NK-92 (cell line): Measurements from ENCODE around the gene GRID1.

Experiments used
- DNase-seq: peaks from one replicate; lab custom pipeline; 2025; ENCODE audit not compliant: unreplicated experiment; lab: John Stamatoyannopoulos, UW

The GRID1 gene

GRCh38 chr10:85673270-85673669 lies 693.3 kb downstream of the GRID1 start:
- DNase-seq = no peak

DNA sequence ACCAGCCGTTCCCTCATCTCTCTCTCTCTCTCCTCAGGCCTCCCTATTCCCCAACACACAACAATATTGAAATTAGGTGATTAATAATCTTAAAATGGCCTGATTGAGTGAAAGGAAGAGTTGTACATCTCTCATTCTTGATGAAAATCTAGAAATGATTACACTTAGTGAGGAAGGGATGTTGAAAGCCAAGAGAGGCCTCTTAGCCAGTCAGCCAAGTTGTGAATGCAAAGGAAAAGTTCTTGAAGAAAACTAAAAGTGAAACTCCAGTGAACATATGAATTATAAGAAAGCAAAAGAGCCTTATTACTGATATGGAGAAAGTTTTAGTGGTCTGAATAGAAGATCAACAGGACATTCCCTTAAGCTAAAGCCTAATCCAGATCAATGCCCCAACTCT lies 695.1 kb downstream of the GRID1 start:
- no peak for DNase-seq

GRCh38 chr10:85668522-85668921 lies 698.1 kb downstream of the GRID1 start:
- no peak for DNase-seq

- no peak for DNase-seq
Measured at GRCh38 chr10:85667638-85668233, 698.9 kb downstream of the GRID1 start.

GRCh38 chr10:85666987-85667386 lies 699.6 kb downstream of the GRID1 start:
- DNase-seq = no peak

GRCh38 chr10:85666102-85666501 lies 700.5 kb downstream of the GRID1 start:
- no peak for DNase-seq

DNA sequence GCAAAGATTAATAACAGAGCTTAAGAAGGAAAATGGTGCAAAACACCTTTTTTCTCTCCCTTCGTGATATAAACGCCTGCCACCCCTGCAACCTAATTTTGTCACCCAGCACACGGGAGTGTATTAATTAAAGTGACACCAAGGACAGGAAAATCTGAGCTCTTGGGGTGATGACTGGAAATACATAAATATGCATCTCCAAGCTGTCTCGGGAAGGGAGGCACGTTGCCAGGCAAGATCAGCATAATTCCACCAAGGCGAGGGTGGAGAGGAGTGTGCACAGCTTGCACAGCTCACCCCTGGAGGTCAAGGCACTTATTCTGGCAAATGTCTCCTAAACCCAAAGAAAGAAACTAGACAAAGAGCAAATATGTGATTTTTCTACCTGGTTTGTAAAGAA lies 700.9 kb downstream of the GRID1 start:
- no peak for DNase-seq

- DNase-seq = no peak
Measured at GRCh38 chr10:85665078-85665477, 701.5 kb downstream of the GRID1 start.

- DNase-seq = no peak
Measured at GRCh38 chr10:85661123-85661522, 705.5 kb downstream of the GRID1 start.

DNA sequence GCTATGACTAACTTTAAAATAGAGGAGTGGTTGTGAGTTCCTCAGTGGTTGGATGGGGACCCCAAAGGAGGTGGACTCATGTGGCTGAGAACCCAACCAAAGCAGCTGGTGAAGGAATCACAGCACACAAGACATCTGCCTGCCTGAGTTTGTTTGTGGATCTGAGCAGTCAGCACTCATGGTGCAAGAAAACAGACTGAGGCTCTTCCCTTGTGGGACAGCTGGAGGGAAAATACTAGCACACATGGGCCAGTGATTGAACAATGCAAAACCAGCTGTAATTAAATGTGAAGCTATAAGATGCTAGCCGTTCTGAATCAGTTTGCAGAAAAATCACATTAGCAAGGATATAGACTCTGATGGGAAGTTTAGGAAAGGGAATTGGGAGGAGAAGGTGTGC lies 707.3 kb downstream of the GRID1 start:
- no peak for DNase-seq

DNA sequence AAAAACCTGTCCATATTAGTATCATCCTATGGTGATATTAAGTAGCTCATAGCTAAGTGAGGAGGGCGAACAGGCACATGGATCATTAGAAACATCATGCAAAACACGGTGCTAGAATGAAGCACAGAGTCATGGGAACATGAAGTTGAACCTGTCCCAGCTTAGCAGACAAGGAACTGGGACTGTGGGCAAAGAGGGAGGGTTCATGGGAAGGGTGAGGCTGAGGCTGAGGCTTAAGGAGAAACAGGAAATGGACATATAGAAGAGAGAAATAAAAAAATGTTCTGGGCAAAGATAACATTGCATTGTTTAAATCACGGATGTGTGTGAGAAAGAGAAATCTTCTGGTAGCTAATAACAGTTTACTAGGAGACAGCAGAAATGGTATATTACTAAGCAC lies 708.1 kb downstream of the GRID1 start:
- no peak for DNase-seq

GRCh38 chr10:85657476-85658113 lies 709.0 kb downstream of the GRID1 start:
- DNase-seq = no peak

- no peak for DNase-seq
Measured at GRCh38 chr10:85655411-85655810, 711.2 kb downstream of the GRID1 start.

- no peak for DNase-seq
Measured at GRCh38 chr10:85651497-85651882, 715.1 kb downstream of the GRID1 start.

- DNase-seq = no peak
Measured at GRCh38 chr10:85650791-85651496, 715.7 kb downstream of the GRID1 start.

GRCh38 chr10:85649461-85649860 lies 717.1 kb downstream of the GRID1 start:
- no peak for DNase-seq

DNA sequence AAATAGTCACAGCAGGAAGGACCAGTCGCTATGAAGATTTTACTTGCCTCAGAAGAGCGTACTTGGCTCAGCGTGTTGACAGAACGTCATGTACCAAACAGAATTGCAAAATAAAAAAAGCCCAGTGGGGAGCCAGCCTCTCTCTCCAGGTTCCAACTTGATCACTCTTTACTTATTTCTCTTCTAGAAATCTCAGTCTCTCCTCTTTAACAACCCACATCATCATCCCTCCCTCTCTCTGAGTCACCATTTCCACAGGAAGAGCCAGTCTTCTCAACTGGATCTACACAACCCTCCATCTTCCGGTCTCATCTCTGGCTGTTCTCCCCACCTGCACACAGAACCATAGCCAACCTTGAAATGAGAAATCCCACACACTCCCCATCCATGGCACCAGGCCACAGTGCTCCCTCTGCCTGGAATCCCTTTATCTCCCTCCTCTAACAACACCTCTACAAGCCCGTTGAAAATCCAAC lies 718.3 kb downstream of the GRID1 start:
- no peak for DNase-seq

DNA sequence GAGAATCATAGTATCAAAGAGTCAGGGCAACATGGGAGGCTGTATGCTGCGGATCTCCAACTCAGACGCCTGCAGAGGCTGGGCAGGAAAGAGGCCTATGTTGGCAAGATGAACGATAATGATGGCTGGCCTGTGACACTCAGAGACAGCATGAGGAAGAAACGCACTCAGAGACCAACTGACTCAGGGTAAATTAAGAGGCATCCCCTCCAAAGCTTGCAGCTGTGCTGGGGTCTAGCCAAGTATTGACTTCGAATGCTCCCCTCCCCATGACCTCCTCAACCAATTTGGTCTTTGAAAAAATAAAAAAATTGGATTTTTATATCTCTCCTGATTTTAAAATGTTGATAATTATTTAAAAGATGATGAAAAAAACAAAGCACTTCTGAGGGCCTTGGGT lies 718.9 kb downstream of the GRID1 start:
- DNase-seq = no peak

DNA sequence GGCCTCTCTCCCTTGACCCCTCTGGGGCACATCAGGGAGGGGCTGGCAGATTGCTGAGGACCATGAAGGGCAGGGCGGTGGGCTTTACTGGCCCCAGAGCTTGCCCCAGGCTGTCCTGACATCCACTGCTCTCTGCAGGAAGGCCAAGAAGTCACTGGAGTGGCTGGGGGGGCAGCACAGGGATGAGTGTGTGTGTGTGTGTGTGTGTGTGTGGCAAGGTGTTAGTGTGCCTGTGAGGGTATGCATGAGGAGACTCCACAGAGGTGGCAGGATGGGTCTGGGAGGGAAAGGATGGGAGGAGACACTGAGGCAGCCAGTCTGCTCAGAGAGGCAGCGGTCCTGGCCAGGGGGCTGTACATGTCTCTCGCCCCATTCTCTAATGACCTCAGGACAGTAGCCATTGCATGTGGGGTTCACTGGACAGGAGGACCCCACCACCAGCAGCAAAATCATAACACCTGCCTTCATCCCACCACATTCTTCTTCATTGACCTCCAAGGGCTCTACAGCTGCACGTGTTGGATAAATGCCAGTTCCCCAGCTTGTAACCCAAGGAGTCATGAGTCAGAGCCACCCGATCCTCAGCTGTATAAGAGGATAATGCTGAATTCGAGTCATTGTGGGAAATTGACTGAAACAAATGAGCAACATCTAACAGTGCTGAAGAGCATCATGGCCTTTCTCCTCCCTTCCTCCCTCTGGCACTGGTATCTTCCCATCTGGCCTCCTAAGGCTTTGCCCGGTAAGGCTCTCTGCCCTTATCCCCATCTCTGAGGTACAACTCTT lies 720.5 kb downstream of the GRID1 start:
- DNase-seq = no peak

GRCh38 chr10:85645053-85645452 lies 721.5 kb downstream of the GRID1 start:
- DNase-seq = no peak

DNA sequence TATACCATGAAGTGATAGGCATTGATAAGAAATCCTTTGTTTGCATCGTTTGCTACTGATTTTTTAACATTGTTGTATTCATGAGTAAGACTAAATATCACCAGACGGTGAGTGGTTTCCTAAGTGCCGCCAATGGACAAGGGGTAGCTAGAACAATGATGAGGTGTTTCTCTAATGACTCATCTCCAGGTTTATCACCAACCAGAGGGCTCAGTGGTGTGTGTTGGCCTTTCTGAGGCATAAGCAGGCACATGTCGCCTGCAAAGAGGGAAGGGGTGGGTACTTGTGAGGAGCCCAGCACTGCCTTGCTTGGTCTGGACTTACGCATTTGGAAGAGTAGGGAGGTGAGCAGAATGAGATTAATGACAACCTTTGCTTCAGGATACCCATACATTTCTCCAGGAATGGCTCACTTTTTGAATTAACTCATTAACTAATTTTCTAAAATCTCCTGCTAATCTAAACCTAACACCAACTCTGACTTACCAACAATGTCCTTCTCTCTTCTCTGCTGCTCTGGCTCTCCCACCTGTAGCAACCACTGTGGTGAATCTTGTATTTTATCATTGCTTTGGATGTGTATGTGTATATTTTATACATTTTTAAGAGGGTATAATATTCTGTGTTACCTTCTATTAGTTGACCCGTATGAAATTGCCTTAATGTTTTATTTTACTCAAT lies 722.6 kb downstream of the GRID1 start:
- no peak for DNase-seq
